Neural crest cell (in vitro differentiated cells): ENCODE data around the gene LTC4S. TPM values are rescaled to one million over a fixed set of nuclear protein-coding genes. Genes with fewer than 3 reads are reported as not detected.

Experiments used
- DNase-seq: peaks from one replicate; pipeline ENCODE4 v3.0.0; 2021; ENCODE audit warnings: low read depth, mixed read lengths, low spot score
- H3K27ac Mint-ChIP-seq: one replicate; pipeline ENCODE4 v1.8.0; 2021; ENCODE audit warnings: mild to moderate bottlenecking, mixed read lengths; ENCODE audit not compliant: unreplicated experiment
- H3K27me3 Mint-ChIP-seq: 2 replicates; pipeline ENCODE4 v1.8.0; 2021; ENCODE audit warnings: low read depth, mild to moderate bottlenecking, mixed read lengths
- H3K36me3 Mint-ChIP-seq: 2 replicates; pipeline ENCODE4 v1.8.0; 2021; ENCODE audit warnings: low read depth, mild to moderate bottlenecking, mixed read lengths
- H3K4me1 Mint-ChIP-seq: 2 replicates; pipeline ENCODE4 v1.8.0; 2021; ENCODE audit warnings: mixed read lengths
- H3K4me3 Mint-ChIP-seq: one replicate; pipeline ENCODE4 v1.8.0; 2021; ENCODE audit warnings: mild to moderate bottlenecking, mixed read lengths
- H3K9me3 Mint-ChIP-seq: 2 replicates; pipeline ENCODE4 v1.8.0; 2021; ENCODE audit warnings: mixed read lengths
- CTCF ChIP-seq: fragments of 200-600 bp; sonication (generic); conservative IDR thresholded peaks from 2 replicates; pipeline ENCODE4 v1.5.0; 2021; ENCODE audit warnings: antibody characterized with exemption, mild to moderate bottlenecking
- microRNA-seq: library from miRNA; unstranded; fragments of <30 nt; microRNA quantifications from one replicate; pipeline ENCODE4, GENCODE V29; 2020
- total RNA-seq: library from RNA; stranded (reverse); gene quantifications from 2 replicates; pipeline ENCODE4 v1.2.1, GENCODE V29; 2021

The LTC4S gene
- total RNA-seq, 1 donor from 2014 or later, result 3.3 TPM

GRCh38 chr5:179840321-179840720 lies 46.5 kb downstream of the LTC4S start:
- H3K27ac Mint-ChIP-seq, result no peak overlapping the region
- H3K27me3 Mint-ChIP-seq, result no peaks in the 10 kb centered on the region
- H3K4me3 Mint-ChIP-seq, result no peak overlapping the region
- peaks cover 43% of the 10 kb centered on the region for H3K36me3 Mint-ChIP-seq
- H3K4me1 Mint-ChIP-seq, result no peaks in the 10 kb centered on the region
- peaks cover 3% of the 10 kb centered on the region for H3K9me3 Mint-ChIP-seq
- no peak for TF ChIP-seq CTCF
- no peak for DNase-seq

- no peaks in the 10 kb centered on the region for H3K4me1 Mint-ChIP-seq
- H3K36me3 Mint-ChIP-seq, result peaks cover 42% of the 10 kb centered on the region
- no peak for DNase-seq
- H3K9me3 Mint-ChIP-seq, result peaks cover 3% of the 10 kb centered on the region
- H3K27me3 Mint-ChIP-seq, result no peaks in the 10 kb centered on the region
- H3K27ac Mint-ChIP-seq, result no peak overlapping the region
- no peak for TF ChIP-seq CTCF
- H3K4me3 Mint-ChIP-seq, result no peak overlapping the region
These were observed 47.0 kb downstream of the LTC4S start for GRCh38 chr5:179840766-179841165.

GRCh38 chr5:179841621-179842020 lies 47.8 kb downstream of the LTC4S start:
- Mint-ChIP-seq H3K27me3 (no peaks in the 10 kb centered on the region), H3K36me3 (peaks cover 40% of the 10 kb centered on the region), H3K9me3 (peaks cover 3% of the 10 kb centered on the region), H3K4me1 (no peaks in the 10 kb centered on the region), H3K4me3 (no peak overlapping the region), H3K27ac (no peak overlapping the region)
- no peak for DNase-seq
- TF ChIP-seq CTCF, result no peak

Small RNA genes within 50 kb of the gene (microRNA-seq; reads per million reads assigned to microRNA genes)
- gene MIR1229, result 37.9 reads per million, percentile 45 among the genes with 10 or more reads in this experiment

Other genes starting within 250 kb of the LTC4S start
- 54.9 and 59.1 TPM in 2 replicates for gene RUFY1, start 243.4 kb upstream of the LTC4S start, total RNA-seq
- gene HNRNPH1, start 170.3 kb upstream of the LTC4S start, total RNA-seq, result 1,155 and 1,166 TPM in 2 replicates
- gene CBY3, start 113.0 kb upstream of the LTC4S start, total RNA-seq, result not detected in 2 replicates
- 652 and 682 TPM in 2 replicates for gene CANX, start 95.0 kb upstream of the LTC4S start, total RNA-seq
- gene MAML1, start 61.2 kb upstream of the LTC4S start, total RNA-seq, result 57.6 and 59.1 TPM in 2 replicates
- 120 and 124 TPM in 2 replicates for gene MGAT4B, start 12.9 kb downstream of the LTC4S start, total RNA-seq
- 67.6 and 69.5 TPM in 2 replicates for gene SQSTM1, start 26.9 kb downstream of the LTC4S start, total RNA-seq
- 40.9 and 42.2 TPM in 2 replicates for gene MRNIP, start 64.8 kb downstream of the LTC4S start, total RNA-seq
- 101 and 107 TPM in 2 replicates for gene TBC1D9B, start 113.9 kb downstream of the LTC4S start, total RNA-seq